ENCODE measurements around the gene MICAL2.

DNA sequence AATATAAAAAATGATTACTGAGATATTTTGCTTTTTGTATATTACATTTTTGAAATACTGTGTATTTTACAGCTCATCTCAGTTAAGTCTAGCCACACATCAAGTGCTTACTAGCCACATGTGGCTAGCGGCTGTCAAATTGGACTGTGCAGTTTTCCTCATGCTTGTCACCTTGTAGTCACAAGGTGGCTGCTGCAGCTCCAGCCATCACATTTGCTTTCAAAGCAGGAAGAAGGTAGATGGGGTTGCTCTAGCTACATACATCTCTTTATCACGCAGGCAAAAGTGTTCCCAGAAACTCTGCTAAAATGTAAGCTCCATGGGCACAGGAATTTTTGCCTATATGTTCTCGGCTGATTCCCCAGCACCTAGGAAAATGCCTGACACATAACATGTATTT lies 61.5 kb downstream of the MICAL2 start:
- no peak for TF ChIP-seq CEBPB (IDR thresholded peaks at IDR 0.05; ENCODE audit: low read depth, low read length)
- no peak for TF ChIP-seq CTCF (IDR thresholded peaks at IDR 0.05; ENCODE audit: control extremely low read depth in 1 of 3, insufficient read depth in 1 of 3, low read depth in 1 of 3, low read length in 3 of 3)
- no peak for TF ChIP-seq ZNF274 (IDR thresholded peaks at IDR 0.05; ENCODE audit: borderline replicate concordance, extremely low read depth, low read length)
- no peak for TF ChIP-seq JUND (IDR thresholded peaks at IDR 0.05; ENCODE audit: low read length)
- no peak for TF ChIP-seq POLR2A (IDR thresholded peaks at IDR 0.05; ENCODE audit: control extremely low read depth in 1 of 2, low read depth in 2 of 2, low read length in 2 of 2)
- TF ChIP-seq SRF (IDR thresholded peaks at IDR 0.05; ENCODE audit: low read depth, low read length), result no peak
- TF ChIP-seq, protein P1, sequence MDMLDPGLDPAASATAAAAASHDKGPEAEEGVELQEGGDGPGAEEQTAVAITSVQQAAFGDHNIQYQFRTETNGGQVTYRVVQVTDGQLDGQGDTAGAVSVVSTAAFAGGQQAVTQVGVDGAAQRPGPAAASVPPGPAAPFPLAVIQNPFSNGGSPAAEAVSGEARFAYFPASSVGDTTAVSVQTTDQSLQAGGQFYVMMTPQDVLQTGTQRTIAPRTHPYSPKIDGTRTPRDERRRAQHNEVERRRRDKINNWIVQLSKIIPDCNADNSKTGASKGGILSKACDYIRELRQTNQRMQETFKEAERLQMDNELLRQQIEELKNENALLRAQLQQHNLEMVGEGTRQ (IDR thresholded peaks at IDR 0.05; ENCODE audit: low read length), result no peak
- TF ChIP-seq SUZ12 (IDR thresholded peaks at IDR 0.05; ENCODE audit: low read length), result no peak
- no peak for TF ChIP-seq EZH2 (IDR thresholded peaks at IDR 0.05; ENCODE audit: low read depth, low read length, severe bottlenecking)
- TF ChIP-seq RNF2 (IDR thresholded peaks at IDR 0.05; ENCODE audit: borderline replicate concordance, low read depth, low read length, missing control alignments, poor library complexity, severe bottlenecking), result no peak
- TF ChIP-seq CBX8 (IDR thresholded peaks at IDR 0.05; ENCODE audit: borderline replicate concordance, low read depth, low read length), result no peak
- no peak for TF ChIP-seq GABPA (IDR thresholded peaks at IDR 0.05; ENCODE audit: borderline replicate concordance, insufficient read depth, low read length)

Data from H1 (cell line).